ENCODE results near the gene UGT3A1. TPM values are rescaled to one million over a fixed set of nuclear protein-coding genes. Genes with fewer than 3 reads are reported as not detected.
"Not testable (repeated sequence)": the region's sequence is repeated elsewhere in the genome, so short reads cannot be mapped to it uniquely, and the experiment has no call there.

UGT3A1 gene
- total RNA-seq, 1 donor from 2014 or later = not detected

DNA sequence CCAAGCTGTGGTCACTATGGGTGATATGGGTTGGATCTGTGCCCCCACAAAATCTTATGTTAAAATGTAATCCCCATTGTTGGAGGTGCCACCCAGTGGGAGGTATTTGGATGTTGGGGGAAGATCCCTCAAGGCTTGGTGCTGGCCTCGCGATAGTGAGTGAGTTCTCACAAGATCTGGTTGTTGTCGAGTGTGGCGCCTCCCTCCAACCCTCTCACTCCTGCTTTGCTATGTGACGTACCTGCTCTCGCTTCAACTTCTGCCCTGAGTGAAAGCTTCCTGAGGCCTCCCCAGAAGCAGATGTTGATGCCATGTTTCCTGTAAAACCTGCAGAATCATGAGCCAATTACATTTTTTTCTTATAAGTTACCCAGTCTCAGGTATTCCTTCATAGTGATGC, 40.0 kb upstream of the UGT3A1 start:
- intact Hi-C loops (cut with DNase I) = no loop called here
- DNase-seq (ENCODE audit: extremely low spot score in 2 of 2) = peak in 1 of 2 donors; percentile 56
- TF ChIP-seq CTCF (IDR thresholded peaks at IDR 0.05) (no peak), POLR2AphosphoS5 (IDR thresholded peaks at IDR 0.05; ENCODE audit: insufficient read depth in 1 of 2, low read depth in 1 of 2) (no peak), POLR2A (IDR thresholded peaks at IDR 0.05) (no peak)
- Histone ChIP-seq H3K4me3 (no peak overlapping the region), H3K27ac (no peak overlapping the region), H3K36me3 (no peaks in the 10 kb centered on the region), H3K4me1 (no peaks in the 10 kb centered on the region), H3K27me3 (no peaks in the 10 kb centered on the region), H3K9me3 (no peaks in the 10 kb centered on the region)

DNA sequence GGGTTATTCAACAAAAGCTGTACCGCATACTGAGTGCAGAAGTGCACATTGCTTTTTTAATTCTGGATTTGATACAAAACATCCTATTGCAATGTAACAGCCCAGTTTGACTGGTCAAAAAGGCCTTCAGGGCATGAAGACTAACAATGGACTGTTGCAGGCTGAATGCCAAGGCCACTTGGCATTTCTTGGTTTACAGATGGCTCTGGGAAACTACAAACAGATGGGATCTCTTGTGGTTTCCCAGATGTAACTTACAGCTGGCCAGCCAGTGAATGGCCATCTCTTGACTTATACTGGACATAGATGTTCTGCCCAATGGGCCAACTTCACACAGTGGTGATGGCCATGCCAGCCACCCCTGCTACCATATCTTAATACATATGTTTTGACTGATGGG, 38.7 kb upstream of the UGT3A1 start:
- no peaks in the 10 kb centered on the region for H3K36me3 ChIP-seq
- H3K27me3 ChIP-seq = no peaks in the 10 kb centered on the region
- no peaks in the 10 kb centered on the region for H3K9me3 ChIP-seq
- no peaks in the 10 kb centered on the region for H3K4me1 ChIP-seq
- intact Hi-C loops (cut with DNase I) = no loop called here
- H3K27ac ChIP-seq = no peak overlapping the region
- H3K4me3 ChIP-seq = no peak overlapping the region
- DNase-seq (ENCODE audit: extremely low spot score in 2 of 2) = peak in 1 of 2 donors; percentile 52
- no peak for TF ChIP-seq POLR2A (IDR thresholded peaks at IDR 0.05)
- no peak for TF ChIP-seq CTCF (IDR thresholded peaks at IDR 0.05)
- TF ChIP-seq POLR2AphosphoS5 (IDR thresholded peaks at IDR 0.05; ENCODE audit: insufficient read depth in 1 of 2, low read depth in 1 of 2) = no peak

DNA sequence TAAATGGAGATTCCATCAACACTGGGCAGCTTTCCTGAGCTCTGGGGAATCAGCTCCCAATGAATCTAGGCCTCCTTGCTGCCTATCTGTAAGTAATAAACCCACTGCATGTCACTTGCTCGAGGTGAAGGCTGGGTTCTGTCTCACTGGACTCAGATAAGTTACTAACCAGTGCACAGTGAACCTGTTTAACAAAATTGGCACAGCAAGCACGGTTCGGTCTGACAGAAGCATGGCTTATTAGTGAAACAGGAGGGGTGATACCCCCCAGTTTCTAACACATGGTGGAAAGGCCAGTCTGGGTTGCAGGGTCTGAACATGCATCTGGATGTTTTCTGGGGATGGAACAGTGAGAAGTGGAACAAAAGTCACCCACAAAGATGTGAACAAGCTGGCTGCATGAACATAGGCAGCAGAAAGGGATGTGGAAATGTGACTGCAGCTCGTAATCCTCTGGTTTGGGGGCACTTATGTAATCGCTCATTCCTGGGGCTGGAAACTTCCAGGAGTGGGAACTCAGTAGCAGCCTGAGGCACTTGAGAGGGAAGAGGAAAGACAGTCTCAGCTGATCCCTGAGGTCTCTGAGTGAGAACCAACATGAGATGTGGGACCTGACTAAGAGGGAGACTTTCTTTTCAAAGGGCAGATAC, 37.8 kb upstream of the UGT3A1 start:
- no peaks in the 10 kb centered on the region for H3K27me3 ChIP-seq
- H3K4me1 ChIP-seq = no peaks in the 10 kb centered on the region
- peak in 1 of 2 donors; percentile 83 for DNase-seq (ENCODE audit: extremely low spot score in 2 of 2)
- no peak overlapping the region for H3K27ac ChIP-seq
- no peak for TF ChIP-seq POLR2A (IDR thresholded peaks at IDR 0.05)
- no peaks in the 10 kb centered on the region for H3K36me3 ChIP-seq
- no peak overlapping the region for H3K4me3 ChIP-seq
- intact Hi-C loops (cut with DNase I) = no loop called here
- H3K9me3 ChIP-seq = no peaks in the 10 kb centered on the region

DNA sequence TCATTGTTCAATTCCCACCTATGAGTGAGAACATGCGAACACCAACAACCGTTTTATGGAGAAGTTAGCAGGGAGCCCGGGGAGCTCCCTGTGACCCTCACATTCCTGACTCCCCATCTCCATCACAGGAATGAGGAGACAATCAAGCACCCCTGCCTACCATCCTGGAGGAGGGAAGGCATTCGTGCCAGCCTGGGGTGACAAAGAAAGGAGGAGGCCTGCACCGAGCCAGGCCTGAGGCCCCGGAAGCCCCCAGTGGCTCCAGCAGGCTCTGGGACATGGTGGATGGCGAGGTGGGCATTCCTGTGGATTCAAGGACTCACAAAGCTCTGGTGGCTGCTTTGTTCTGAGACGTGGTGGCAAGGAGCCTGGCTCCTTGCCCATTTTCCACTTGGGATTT, 36.5 kb upstream of the UGT3A1 start:
- TF ChIP-seq CTCF (IDR thresholded peaks at IDR 0.05) = no peak
- TF ChIP-seq POLR2A (IDR thresholded peaks at IDR 0.05) = no peak
- no peak for TF ChIP-seq POLR2AphosphoS5 (IDR thresholded peaks at IDR 0.05; ENCODE audit: insufficient read depth in 1 of 2, low read depth in 1 of 2)
- intact Hi-C loops (cut with DNase I) = no loop called here
- no peak overlapping the region for H3K27ac ChIP-seq
- H3K4me1 ChIP-seq = no peaks in the 10 kb centered on the region
- no peaks in the 10 kb centered on the region for H3K9me3 ChIP-seq
- H3K4me3 ChIP-seq = no peak overlapping the region
- H3K36me3 ChIP-seq = no peaks in the 10 kb centered on the region
- H3K27me3 ChIP-seq = no peaks in the 10 kb centered on the region
- DNase-seq (ENCODE audit: extremely low spot score in 2 of 2) = peak in 1 of 2 donors; percentile 58

- no peak overlapping the region for H3K4me3 ChIP-seq
- H3K4me1 ChIP-seq = no peaks in the 10 kb centered on the region
- no peaks in the 10 kb centered on the region for H3K9me3 ChIP-seq
- DNase-seq (ENCODE audit: extremely low spot score in 2 of 2) = peak in 1 of 2 donors; percentile 22
- no peak for TF ChIP-seq POLR2A (IDR thresholded peaks at IDR 0.05)
- no peak for TF ChIP-seq CTCF (IDR thresholded peaks at IDR 0.05)
- TF ChIP-seq POLR2AphosphoS5 (IDR thresholded peaks at IDR 0.05; ENCODE audit: insufficient read depth in 1 of 2, low read depth in 1 of 2) = no peak
- intact Hi-C loops (cut with DNase I) = no loop called here
- no peaks in the 10 kb centered on the region for H3K36me3 ChIP-seq
- no peaks in the 10 kb centered on the region for H3K27me3 ChIP-seq
- H3K27ac ChIP-seq = no peak overlapping the region
Observed at GRCh38 chr5:36026706-36027465, 35.7 kb upstream of the UGT3A1 start.

GRCh38 chr5:36022246-36022645, 31.1 kb upstream of the UGT3A1 start:
- H3K4me3 ChIP-seq; intact Hi-C loops (cut with DNase I); H3K36me3 ChIP-seq; H3K27me3 ChIP-seq; H3K4me1 ChIP-seq; H3K27ac ChIP-seq; H3K9me3 ChIP-seq: not testable (repeated sequence)
- DNase-seq (ENCODE audit: extremely low spot score in 2 of 2) = peak in 1 of 2 donors; percentile 6

GRCh38 chr5:36019584-36019983, 28.4 kb upstream of the UGT3A1 start:
- H3K27ac ChIP-seq; H3K4me3 ChIP-seq; H3K4me1 ChIP-seq; H3K36me3 ChIP-seq; H3K27me3 ChIP-seq; H3K9me3 ChIP-seq; intact Hi-C loops (cut with DNase I); DNase-seq (ENCODE audit: extremely low spot score in 2 of 2): not testable (repeated sequence)

All from vagina (tissue), 2 donors.